Measurements from ENCODE around the gene MYH9.
"Not testable (repeated sequence)": the region's sequence is repeated elsewhere in the genome, so short reads cannot be mapped to it uniquely, and the experiment has no call there.

The MYH9 gene

GRCh38 chr22:36292823-36293530, 94.8 kb downstream of the MYH9 start:
- DNase-seq (ENCODE audit: low spot score): no peak

- DNase-seq (ENCODE audit: low spot score): no peak
These were observed 95.7 kb downstream of the MYH9 start for GRCh38 chr22:36291831-36292740.

GRCh38 chr22:36290391-36291075, 97.2 kb downstream of the MYH9 start:
- not testable (repeated sequence) for DNase-seq (ENCODE audit: low spot score)

- DNase-seq (ENCODE audit: low spot score): not testable (repeated sequence)
These were observed 97.8 kb downstream of the MYH9 start for GRCh38 chr22:36289948-36290371.

- no peak for DNase-seq (ENCODE audit: low spot score)
These were observed 98.3 kb downstream of the MYH9 start for GRCh38 chr22:36289406-36289870.

- no peak for DNase-seq (ENCODE audit: low spot score)
These were observed 99.0 kb downstream of the MYH9 start for GRCh38 chr22:36288571-36289405.

- DNase-seq (ENCODE audit: low spot score): no peak
These were observed 99.8 kb downstream of the MYH9 start for GRCh38 chr22:36287881-36288515.

GRCh38 chr22:36286096-36286957, 101.4 kb downstream of the MYH9 start:
- DNase-seq (ENCODE audit: low spot score): peak; percentile 72

GRCh38 chr22:36285545-36285944, 102.2 kb downstream of the MYH9 start:
- DNase-seq (ENCODE audit: low spot score): no peak

GRCh38 chr22:36285017-36285416, 102.8 kb downstream of the MYH9 start:
- DNase-seq (ENCODE audit: low spot score): no peak

- DNase-seq (ENCODE audit: low spot score): no peak
These were observed 103.6 kb downstream of the MYH9 start for GRCh38 chr22:36284171-36284571.

GRCh38 chr22:36282328-36282831, 105.4 kb downstream of the MYH9 start:
- DNase-seq (ENCODE audit: low spot score): no peak

GRCh38 chr22:36281781-36282327, 105.9 kb downstream of the MYH9 start:
- DNase-seq (ENCODE audit: low spot score): no peak

GRCh38 chr22:36280379-36280778, 107.4 kb downstream of the MYH9 start:
- DNase-seq (ENCODE audit: low spot score): no peak

- DNase-seq (ENCODE audit: low spot score): no peak
These were observed 108.5 kb downstream of the MYH9 start for GRCh38 chr22:36279219-36279666.

GRCh38 chr22:36277482-36278291, 110.1 kb downstream of the MYH9 start:
- peak; percentile 57 for DNase-seq (ENCODE audit: low spot score)

- DNase-seq (ENCODE audit: low spot score): no peak
These were observed 113.2 kb downstream of the MYH9 start for GRCh38 chr22:36274531-36274930.

- DNase-seq (ENCODE audit: low spot score): not testable (repeated sequence)
These were observed 115.8 kb downstream of the MYH9 start for GRCh38 chr22:36271951-36272350.

- not testable (repeated sequence) for DNase-seq (ENCODE audit: low spot score)
These were observed 116.5 kb downstream of the MYH9 start for GRCh38 chr22:36271231-36271630.
